Heart left ventricle (tissue), 13 donors: ENCODE data around the gene RNF169.

Experiments used
- POLR2A ChIP-seq, 2 donors: fragments of 450-650 bp; IDR thresholded peaks; one replicate each; pipeline ENCODE4 v1.6.1; 2017; ENCODE audit warnings: antibody characterized with exemption in 2 of 2, mild to moderate bottlenecking in 2 of 2, moderate library complexity in 2 of 2
- TF ChIP-seq, protein P1 (sequence below), 12 donors: fragments of 200-600 bp; sonication (generic) in 4 of 12; IDR thresholded peaks; one replicate each; pipeline versions ENCODE4 v1.5.0 to v1.8.0; 2018 to 2022; ENCODE audit warnings: antibody characterized with exemption in 12 of 12, mild to moderate bottlenecking in 5 of 12
- donor health status: ischemic (EF 13 %, LVEDD 7.1; RV severe dilation, severe dysfunction).
- donor health status: DM: no; HTN: yes; CAD: no.
- donor health status: DM: no; HTN: no; CAD: no.
- donor health status: ischemic (EF 25% LVEDD 6.9; RV normal size, moderate dysfunction).
- donor health status: ischemic (EF 25% LVEDD 5.7; RV mildly dilated, moderate dysfunction).
- donor health status: ischemic (EF 35%, LVEDD 5.7; RV mildly dilated, moderate dysfunction).
- donor health status: nonischemic (EF 11% LVEDD 7.7; RV severe dilation, severe dysfunction).
- donor health status: DM: yes; HTN: yes; CAD: no.
- donor health status: PGD.
- donor health status: ischemic (EF 29% LVEDD 5.4; RV normal size, mild dysfunction).
- donor health status: nonischemic (EF 23%, LVEDD 6.1; RV moderate dilation, normal function).

DNA sequence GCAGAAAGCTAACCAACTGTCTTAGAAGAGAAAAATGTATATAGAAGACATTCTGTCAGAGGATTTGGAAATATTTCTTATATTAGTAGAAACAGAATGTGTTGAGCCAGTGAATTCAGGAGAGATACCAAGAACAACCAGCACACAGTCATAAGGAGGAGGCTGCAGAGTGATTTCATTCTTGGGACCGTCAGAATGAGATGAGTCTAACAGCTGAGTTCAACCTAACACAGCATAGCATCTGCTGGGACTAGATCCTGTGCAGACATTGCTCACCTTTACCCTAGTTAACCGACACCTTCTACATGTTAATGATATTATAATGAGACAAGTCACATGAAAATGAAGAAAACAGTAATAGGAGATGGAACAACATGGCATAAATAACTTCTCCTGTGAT, 114.8 kb downstream of the RNF169 start:
- TF ChIP-seq, protein P1, sequence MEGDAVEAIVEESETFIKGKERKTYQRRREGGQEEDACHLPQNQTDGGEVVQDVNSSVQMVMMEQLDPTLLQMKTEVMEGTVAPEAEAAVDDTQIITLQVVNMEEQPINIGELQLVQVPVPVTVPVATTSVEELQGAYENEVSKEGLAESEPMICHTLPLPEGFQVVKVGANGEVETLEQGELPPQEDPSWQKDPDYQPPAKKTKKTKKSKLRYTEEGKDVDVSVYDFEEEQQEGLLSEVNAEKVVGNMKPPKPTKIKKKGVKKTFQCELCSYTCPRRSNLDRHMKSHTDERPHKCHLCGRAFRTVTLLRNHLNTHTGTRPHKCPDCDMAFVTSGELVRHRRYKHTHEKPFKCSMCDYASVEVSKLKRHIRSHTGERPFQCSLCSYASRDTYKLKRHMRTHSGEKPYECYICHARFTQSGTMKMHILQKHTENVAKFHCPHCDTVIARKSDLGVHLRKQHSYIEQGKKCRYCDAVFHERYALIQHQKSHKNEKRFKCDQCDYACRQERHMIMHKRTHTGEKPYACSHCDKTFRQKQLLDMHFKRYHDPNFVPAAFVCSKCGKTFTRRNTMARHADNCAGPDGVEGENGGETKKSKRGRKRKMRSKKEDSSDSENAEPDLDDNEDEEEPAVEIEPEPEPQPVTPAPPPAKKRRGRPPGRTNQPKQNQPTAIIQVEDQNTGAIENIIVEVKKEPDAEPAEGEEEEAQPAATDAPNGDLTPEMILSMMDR (IDR thresholded peaks at IDR 0.05), result no peak
- no peak for TF ChIP-seq POLR2A (IDR thresholded peaks at IDR 0.05)
